GM12865 (cell line): ENCODE results near the gene TTLL1.

ENCODE experiments used
- DNase-seq: peaks from one replicate; pipeline ENCODE4 v3.0.0; 2010; ENCODE audit warnings: low read depth
- H3K4me3 ChIP-seq: 2 replicates; pipeline ENCODE4 v1.5.1; 2011; ENCODE audit warnings: mild to moderate bottlenecking, low read depth, low read length, control low read depth
- TF ChIP-seq, protein P1 (sequence below): IDR thresholded peaks from 2 replicates; pipeline ENCODE4 v1.5.1; 2011; ENCODE audit warnings: low read length, control low read depth, low read depth, inconsistent platforms; ENCODE audit not compliant: insufficient read depth; ENCODE audit errors: missing control alignments

TTLL1 gene

DNA sequence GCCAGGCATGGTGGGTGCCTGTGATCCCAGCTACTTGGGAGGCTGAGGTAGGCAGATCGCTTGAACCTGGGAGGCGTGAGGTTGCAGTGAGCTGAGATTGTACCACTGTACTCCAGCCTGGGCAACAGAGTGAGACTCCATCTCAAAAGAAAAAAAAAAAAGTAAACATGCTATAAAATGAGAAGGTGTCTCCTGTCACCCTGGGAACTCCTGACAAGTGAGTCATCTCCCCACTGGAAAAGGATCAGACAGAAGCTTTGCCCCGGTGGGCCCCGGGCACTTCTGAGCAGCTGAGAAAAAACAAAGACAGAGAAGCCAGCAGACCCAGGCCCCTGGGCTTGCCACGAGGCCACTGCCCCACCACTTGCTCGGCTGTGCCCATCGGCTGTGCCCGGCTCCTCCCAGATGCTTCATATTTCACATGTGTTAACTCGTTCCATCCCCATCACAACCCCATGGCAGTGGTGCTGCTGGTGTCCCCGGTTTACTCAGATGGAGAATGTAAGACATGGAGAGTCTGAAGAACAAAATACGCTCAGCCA, 22.3 kb downstream of the TTLL1 start:
- no peak for DNase-seq
- TF ChIP-seq, protein P1, sequence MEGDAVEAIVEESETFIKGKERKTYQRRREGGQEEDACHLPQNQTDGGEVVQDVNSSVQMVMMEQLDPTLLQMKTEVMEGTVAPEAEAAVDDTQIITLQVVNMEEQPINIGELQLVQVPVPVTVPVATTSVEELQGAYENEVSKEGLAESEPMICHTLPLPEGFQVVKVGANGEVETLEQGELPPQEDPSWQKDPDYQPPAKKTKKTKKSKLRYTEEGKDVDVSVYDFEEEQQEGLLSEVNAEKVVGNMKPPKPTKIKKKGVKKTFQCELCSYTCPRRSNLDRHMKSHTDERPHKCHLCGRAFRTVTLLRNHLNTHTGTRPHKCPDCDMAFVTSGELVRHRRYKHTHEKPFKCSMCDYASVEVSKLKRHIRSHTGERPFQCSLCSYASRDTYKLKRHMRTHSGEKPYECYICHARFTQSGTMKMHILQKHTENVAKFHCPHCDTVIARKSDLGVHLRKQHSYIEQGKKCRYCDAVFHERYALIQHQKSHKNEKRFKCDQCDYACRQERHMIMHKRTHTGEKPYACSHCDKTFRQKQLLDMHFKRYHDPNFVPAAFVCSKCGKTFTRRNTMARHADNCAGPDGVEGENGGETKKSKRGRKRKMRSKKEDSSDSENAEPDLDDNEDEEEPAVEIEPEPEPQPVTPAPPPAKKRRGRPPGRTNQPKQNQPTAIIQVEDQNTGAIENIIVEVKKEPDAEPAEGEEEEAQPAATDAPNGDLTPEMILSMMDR: no peak
- no peak overlapping the region for H3K4me3 ChIP-seq

DNA sequence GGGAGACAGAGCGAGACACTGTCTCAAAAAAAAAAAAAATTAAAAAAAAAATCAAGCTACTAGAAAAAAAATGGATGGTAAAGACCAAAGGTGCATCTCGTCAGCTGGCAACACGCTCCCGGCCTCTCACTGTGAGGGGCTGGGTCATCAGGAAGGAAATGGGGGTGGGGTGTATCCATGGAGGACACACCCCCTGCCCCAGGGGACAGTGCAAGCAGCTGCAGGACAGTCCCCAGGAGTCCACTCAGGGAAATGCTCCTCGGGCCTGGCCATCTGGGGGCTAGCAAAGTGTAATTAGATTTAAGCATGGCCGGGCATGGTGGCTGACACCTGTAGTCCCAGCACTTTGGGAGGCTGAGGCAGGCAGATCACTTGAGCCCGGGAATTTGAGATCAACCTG, 23.1 kb downstream of the TTLL1 start:
- TF ChIP-seq, protein P1: no peak
- DNase-seq: no peak
- no peak overlapping the region for H3K4me3 ChIP-seq

DNA sequence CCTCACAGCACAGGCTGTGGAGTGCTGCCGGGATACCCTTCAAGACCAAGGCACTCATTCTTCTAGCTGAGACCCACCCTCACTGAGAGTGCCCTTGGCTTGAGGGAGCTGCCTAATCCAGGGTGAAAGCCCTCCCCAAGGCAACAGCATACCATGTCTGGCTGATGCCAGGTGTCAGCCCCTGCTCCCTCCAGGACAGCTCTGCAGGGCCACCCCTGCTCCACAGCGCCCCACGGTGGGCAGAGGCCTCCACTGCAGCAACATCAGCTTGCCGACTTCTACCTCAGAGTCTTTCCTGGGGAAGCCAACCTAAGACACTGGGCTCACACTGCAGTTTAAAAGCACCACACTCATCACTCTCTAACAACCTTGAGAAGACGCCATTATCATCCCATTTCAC, 29.0 kb downstream of the TTLL1 start:
- H3K4me3 ChIP-seq: no peak overlapping the region
- TF ChIP-seq, protein P1: peak; percentile 67
- DNase-seq: peak; percentile 46

DNA sequence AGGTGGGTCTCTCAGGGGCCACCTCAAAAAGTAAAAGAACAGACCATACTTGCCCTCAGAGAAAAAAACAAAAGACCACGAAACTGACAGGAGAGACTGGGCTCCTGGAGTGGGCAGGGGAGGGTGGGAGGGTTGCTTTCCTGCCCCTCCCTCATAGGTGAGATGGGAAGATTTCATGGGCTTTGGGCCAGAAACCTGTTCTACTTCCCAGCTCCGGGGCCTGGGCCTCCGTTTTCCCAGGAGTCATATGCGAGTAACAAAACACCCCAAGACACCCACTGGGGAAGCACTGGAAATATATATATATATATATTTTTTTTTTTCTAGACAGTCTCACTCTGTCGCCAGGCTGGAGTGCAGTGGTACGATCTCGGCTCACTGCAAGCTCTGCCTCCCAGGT, 31.6 kb downstream of the TTLL1 start:
- H3K4me3 ChIP-seq: no peak overlapping the region
- TF ChIP-seq, protein P1: no peak
- DNase-seq: no peak

DNA sequence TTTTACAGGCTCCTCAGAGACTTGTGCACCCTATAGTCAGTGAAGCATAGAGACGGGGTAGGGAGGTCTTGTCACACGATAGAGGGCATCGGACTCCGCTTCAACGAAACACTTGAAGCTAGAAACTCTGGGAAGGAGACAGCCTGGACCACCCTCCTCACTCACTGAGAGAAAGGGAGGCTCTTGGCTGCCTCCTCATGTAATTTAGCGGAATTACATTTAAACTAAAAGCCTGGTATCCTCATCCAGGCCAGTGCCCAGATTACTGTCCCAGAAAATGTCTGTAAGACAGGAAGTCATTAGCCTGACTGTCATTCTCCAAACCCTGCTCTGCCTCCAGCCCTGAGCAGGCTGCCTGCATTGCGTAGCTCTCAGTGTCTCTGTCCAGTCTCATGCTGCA, 36.0 kb downstream of the TTLL1 start:
- no peak for DNase-seq
- TF ChIP-seq, protein P1: peak; percentile 13

DNA sequence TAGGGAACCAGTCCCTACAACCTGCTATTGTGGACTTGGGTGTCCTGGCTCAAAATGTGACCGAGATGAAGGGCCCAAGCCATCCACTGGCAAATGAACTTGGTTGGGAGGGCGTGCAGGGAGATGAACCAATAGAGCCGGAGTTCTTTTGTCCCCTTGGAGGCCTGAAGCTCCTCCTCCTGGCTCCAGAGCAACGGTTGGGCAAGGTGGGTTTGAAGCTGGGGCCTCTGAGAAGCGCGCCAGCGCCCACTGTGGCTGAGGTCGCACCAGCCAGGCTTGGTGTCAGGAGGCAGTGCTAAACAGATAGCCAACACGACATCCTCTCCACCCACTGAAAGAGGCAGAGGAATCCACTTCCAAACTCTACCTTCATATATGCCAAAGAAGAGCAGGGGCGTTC, 38.2 kb downstream of the TTLL1 start:
- no peak for DNase-seq
- TF ChIP-seq, protein P1: no peak
- H3K4me3 ChIP-seq: no peak overlapping the region

More for the DNA sequence above, 36.0 kb downstream of the TTLL1 start:
- H3K4me3 ChIP-seq: no peak overlapping the region

DNA sequence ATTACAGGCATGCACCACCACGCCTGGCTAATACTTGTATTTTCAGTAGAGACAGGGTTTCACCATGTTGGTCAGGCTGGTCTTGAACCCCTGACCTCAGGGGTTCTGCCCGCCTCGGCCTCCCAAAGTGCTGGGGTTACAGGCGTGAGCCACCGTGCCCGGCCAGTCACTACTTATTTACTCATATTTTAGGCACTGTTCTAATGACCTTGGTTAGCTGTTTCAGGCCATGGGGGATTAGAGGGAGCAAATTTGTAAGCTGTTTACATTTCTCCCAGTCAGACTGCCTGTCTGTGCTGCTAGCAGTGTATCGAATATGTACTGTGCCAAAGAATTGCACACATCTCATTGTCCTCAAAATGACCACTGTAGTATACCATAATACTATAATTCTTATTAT, 41.6 kb downstream of the TTLL1 start:
- TF ChIP-seq, protein P1: no peak
- H3K4me3 ChIP-seq: no peak overlapping the region
- no peak for DNase-seq
